GM21367 (cell line): ENCODE data around the gene MTA1.

Experiments used
- ATAC-seq: cut with Tn5 transposase; IDR thresholded peaks from one replicate; pipeline ENCODE4 v1.9.1; 2021; ENCODE audit not compliant: unreplicated experiment

MTA1 gene

GRCh38 chr14:105474483-105475268 is 55.0 kb downstream of the MTA1 start, which contains the start of gene CRIP2:
CRIP2 (plus strand) TSS chr14:105474821; CDS start chr14:105474863, 42 bp downstream.
- no peak for ATAC-seq

- ATAC-seq, result no peak
These were observed 55.9 kb downstream of the MTA1 start for GRCh38 chr14:105475269-105476096.

- no peak for ATAC-seq
These were observed 56.6 kb downstream of the MTA1 start for GRCh38 chr14:105476097-105476830.

GRCh38 chr14:105476831-105477659 is 57.4 kb downstream of the MTA1 start:
- no peak for ATAC-seq

- no peak for ATAC-seq
These were observed 58.2 kb downstream of the MTA1 start for GRCh38 chr14:105477660-105478397.

- ATAC-seq, result no peak
These were observed 59.0 kb downstream of the MTA1 start for GRCh38 chr14:105478398-105479251.

- no peak for ATAC-seq
These were observed 60.0 kb downstream of the MTA1 start for GRCh38 chr14:105479431-105480158.

- ATAC-seq, result no peak
These were observed 60.6 kb downstream of the MTA1 start for GRCh38 chr14:105480199-105480746.

- ATAC-seq, result no peak
These were observed 61.5 kb downstream of the MTA1 start for GRCh38 chr14:105480807-105481801.

GRCh38 chr14:105481886-105482457 is 62.3 kb downstream of the MTA1 start:
- no peak for ATAC-seq

GRCh38 chr14:105482486-105483110 is 63.0 kb downstream of the MTA1 start:
- ATAC-seq, result no peak

GRCh38 chr14:105483300-105484068 is 63.9 kb downstream of the MTA1 start:
- ATAC-seq, result no peak

- ATAC-seq, result no peak
These were observed 64.7 kb downstream of the MTA1 start for GRCh38 chr14:105484069-105484996.

- no peak for ATAC-seq
These were observed 65.4 kb downstream of the MTA1 start for GRCh38 chr14:105484997-105485393.
